Kidney (tissue), 14 donors: ENCODE results near the gene GLS. TPM values are rescaled to one million over a fixed set of nuclear protein-coding genes. Genes with fewer than 3 reads are reported as not detected.

Experiments
- DNase-seq, 5 donors: peaks; one replicate each; pipeline ENCODE4 v3.0.0-alpha.2; 2013 to 2020
- FAIRE-seq: peaks from 2 replicates; lab custom pipeline; 2012; peaks lifted over from hg19 to GRCh38; lab: Jason Lieb, UNC
- H3K27ac ChIP-seq, 2 donors: one replicate each; pipeline ENCODE4 v1.7.0; 2013; ENCODE audit warnings: low read depth in 2 of 2, low read length in 2 of 2, inconsistent platforms in 1 of 2
- H3K27me3 ChIP-seq: one replicate; pipeline ENCODE4 v1.7.1; 2013; ENCODE audit warnings: low read length, inconsistent platforms; ENCODE audit not compliant: control insufficient read depth, insufficient read depth
- H3K36me3 ChIP-seq, 3 donors: one replicate each; pipeline versions ENCODE4 v1.7.0 to v1.7.1; 2013; ENCODE audit warnings: low read length in 3 of 3, control low read depth in 1 of 3, inconsistent platforms in 1 of 3; ENCODE audit not compliant: insufficient read depth in 3 of 3, control insufficient read depth in 2 of 3
- H3K4me1 ChIP-seq, 3 donors: one replicate each; pipeline versions ENCODE4 v1.7.0 to v1.7.1; 2013; ENCODE audit warnings: low read length in 3 of 3, inconsistent platforms in 1 of 3, low read depth in 1 of 3; ENCODE audit not compliant: control insufficient read depth in 2 of 3, insufficient read depth in 2 of 3
- H3K4me3 ChIP-seq, 3 donors: one replicate each; pipeline versions ENCODE4 v1.7.0 to v1.8.1; 2013; ENCODE audit warnings: low read length in 3 of 3, control low read depth in 1 of 3, inconsistent platforms in 1 of 3
- H3K9ac ChIP-seq, 3 donors: one replicate each; pipeline versions ENCODE4 v1.7.0 to v1.7.1; 2013; ENCODE audit warnings: low read length in 3 of 3, control low read depth in 1 of 3, inconsistent platforms in 1 of 3
- H3K9me3 ChIP-seq, 3 donors: one replicate each; pipeline versions ENCODE4 v1.7.0 to v1.7.1; 2013; ENCODE audit warnings: low read length in 3 of 3, control low read depth in 1 of 3, inconsistent platforms in 1 of 3; ENCODE audit not compliant: control insufficient read depth in 2 of 3, insufficient read depth in 1 of 3
- intact Hi-C: fragments of 100-400 bp; cut with DNase I; formaldehyde crosslinking; loops from one replicate; pipeline ENCODE4 v1.11.1; 2022
- polyA plus RNA-seq: library from polyadenylated mRNA; stranded (reverse); fragments of 350-450 nt; fragmentation: Illumina TruSeq; extraction: RNeasy Lipid Tissue Mini Kit (QIAGEN cat#74804); gene quantifications from one replicate; pipeline ENCODE4 v1.2.3, GENCODE V29; 2014; ENCODE audit warnings: low read depth, low replicate concordance; ENCODE audit not compliant: insufficient read depth
- total RNA-seq: library from RNA; stranded (reverse); fragmentation: NEBNext Ultra II Directional; extraction: Animal tissue kit (Norgen Biotek cat#: 25700); gene quantifications from one replicate; pipeline ENCODE4 v1.2.1, GENCODE V29; 2021
- TF ChIP-seq, protein P1 (sequence below): IDR thresholded peaks from 3 replicates; pipeline ENCODE4 v1.5.1; 2012; ENCODE audit warnings: mild to moderate bottlenecking, moderate library complexity, borderline replicate concordance; ENCODE audit not compliant: insufficient read depth; ENCODE audit errors: extremely low read depth
- donor health status: control.
- donor health status: control.
- donor health status: control.
- donor health status: control.
- donor health status: control.
- donor health status: DM: yes; HTN: yes; CAD: no.
- donor health status: Normal renal cell carcinoma (clear cell type).

The GLS gene
- total and polyA plus RNA-seq, 2 donors from 2014 or later = 196 to 230 TPM

DNA sequence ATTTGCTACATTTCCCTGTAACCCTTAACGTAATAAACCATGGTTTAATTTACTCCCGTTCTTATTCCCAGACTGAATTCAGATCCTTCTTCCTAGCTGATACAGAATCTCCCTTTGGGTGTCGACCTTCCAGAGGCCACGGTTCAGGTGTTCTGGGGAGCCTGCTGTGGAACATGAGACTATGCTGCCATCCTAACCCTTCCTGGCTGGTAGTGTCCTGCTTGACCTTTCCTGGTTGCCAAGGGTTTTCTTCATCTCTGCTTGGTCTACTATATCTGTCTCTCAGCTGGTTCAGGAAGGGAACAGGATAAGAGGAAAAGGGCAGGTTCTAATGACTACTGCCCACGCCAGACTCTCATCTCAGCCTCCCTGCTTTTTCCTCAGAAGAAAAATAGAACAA, 96.9 kb downstream of the GLS start:
- no peak overlapping the region for H3K27ac ChIP-seq
- H3K4me1 ChIP-seq = peaks cover 2 to 12% (median 5%) of the 10 kb centered on the region in 3 donors
- DNase-seq (no peak), FAIRE-seq (no peak)
- no peak overlapping the region for H3K9ac ChIP-seq
- no peaks in the 10 kb centered on the region for H3K27me3 ChIP-seq
- no peak overlapping the region for H3K4me3 ChIP-seq
- no peaks in the 10 kb centered on the region for H3K9me3 ChIP-seq
- H3K36me3 ChIP-seq = peaks cover 19 to 69% (median 56%) of the 10 kb centered on the region in 3 donors
- intact Hi-C loops = no loop called here
- TF ChIP-seq, protein P1, sequence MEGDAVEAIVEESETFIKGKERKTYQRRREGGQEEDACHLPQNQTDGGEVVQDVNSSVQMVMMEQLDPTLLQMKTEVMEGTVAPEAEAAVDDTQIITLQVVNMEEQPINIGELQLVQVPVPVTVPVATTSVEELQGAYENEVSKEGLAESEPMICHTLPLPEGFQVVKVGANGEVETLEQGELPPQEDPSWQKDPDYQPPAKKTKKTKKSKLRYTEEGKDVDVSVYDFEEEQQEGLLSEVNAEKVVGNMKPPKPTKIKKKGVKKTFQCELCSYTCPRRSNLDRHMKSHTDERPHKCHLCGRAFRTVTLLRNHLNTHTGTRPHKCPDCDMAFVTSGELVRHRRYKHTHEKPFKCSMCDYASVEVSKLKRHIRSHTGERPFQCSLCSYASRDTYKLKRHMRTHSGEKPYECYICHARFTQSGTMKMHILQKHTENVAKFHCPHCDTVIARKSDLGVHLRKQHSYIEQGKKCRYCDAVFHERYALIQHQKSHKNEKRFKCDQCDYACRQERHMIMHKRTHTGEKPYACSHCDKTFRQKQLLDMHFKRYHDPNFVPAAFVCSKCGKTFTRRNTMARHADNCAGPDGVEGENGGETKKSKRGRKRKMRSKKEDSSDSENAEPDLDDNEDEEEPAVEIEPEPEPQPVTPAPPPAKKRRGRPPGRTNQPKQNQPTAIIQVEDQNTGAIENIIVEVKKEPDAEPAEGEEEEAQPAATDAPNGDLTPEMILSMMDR = no peak

DNA sequence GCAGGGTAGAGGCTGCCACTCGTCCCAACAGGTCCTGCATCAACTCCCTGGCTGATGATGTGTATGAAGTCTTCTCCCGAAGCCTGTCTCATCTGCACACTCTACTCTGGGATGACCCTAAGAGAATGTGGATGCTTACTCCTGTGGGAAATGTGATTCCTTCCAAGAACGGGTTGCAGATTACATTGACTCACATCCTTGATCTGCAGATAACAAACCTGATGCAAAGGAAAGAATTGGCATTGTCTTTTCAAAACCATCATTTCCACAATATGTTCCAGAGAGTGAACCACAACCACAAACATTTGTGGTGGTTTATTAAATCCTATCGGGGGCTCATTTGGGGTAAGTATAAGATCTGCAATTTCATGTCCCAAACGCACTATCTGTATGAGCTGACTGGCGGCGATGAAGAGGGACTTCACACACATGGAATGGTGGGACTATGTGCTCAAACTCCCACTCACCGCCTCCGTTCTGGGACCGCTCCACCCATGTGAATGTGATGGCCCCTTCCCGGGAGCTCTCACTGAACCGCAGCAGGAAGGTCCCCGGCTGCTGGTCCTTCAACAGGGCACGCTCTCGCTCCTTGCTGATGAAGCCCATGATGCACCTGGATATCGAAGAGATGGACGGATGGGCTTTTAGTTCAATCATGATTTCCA, 97.9 kb downstream of the GLS start:
- DNase-seq = no peak
- Histone ChIP-seq H3K27me3 (no peaks in the 10 kb centered on the region), H3K9ac (no peak overlapping the region), H3K27ac (no peak overlapping the region), H3K9me3 (no peaks in the 10 kb centered on the region), H3K4me3 (no peak overlapping the region), H3K36me3 (peaks cover 21 to 70% (median 60%) of the 10 kb centered on the region in 3 donors), H3K4me1 (peaks cover 2 to 12% (median 5%) of the 10 kb centered on the region in 3 donors)
- no peak for FAIRE-seq
- TF ChIP-seq, protein P1 = no peak
- intact Hi-C loops = no loop called here

- H3K27ac ChIP-seq = peak overlapping the region; percentile 75 to 82
- no peaks in the 10 kb centered on the region for H3K9me3 ChIP-seq
- FAIRE-seq (no peak), DNase-seq (peak; percentile 88 to 96 (median 94))
- intact Hi-C loops = no loop called here
- peaks cover 21 to 71% (median 61%) of the 10 kb centered on the region in 3 donors for H3K36me3 ChIP-seq
- no peak overlapping the region for H3K4me3 ChIP-seq
- no peaks in the 10 kb centered on the region for H3K27me3 ChIP-seq
- H3K9ac ChIP-seq = peak overlapping the region in 1 of 3 donors; percentile 29
- TF ChIP-seq, protein P1 = no peak
- H3K4me1 ChIP-seq = peaks cover 0 to 12% (median 5%) of the 10 kb centered on the region in 3 donors
These were observed 99.4 kb downstream of the GLS start for GRCh38 chr2:190979906-190980629.
